SK-N-SH treated with all-trans-retinoic acid at 6 μM for 48 hours (cell line): ENCODE data around the gene ARHGAP45.

Experiments
- ATAC-seq: fragments of 200-7000 bp; cut with Tn5 transposase; 3 replicates; pipeline ENCODE4 v1.9.1; 2020; ENCODE audit warnings: mild to moderate bottlenecking, moderate library complexity
- ARNTL ChIP-seq: fragments of 450-650 bp; formaldehyde crosslinking; IDR thresholded peaks from 2 replicates; pipeline ENCODE4 v1.5.0; 2020; ENCODE audit warnings: low read depth, mild to moderate bottlenecking, moderate library complexity, borderline replicate concordance
- BACH2 ChIP-seq: fragments of 250-450 bp; sonication (Bioruptor Pico); IDR thresholded peaks from 2 replicates; pipeline ENCODE4 v1.9.0; 2021; ENCODE audit warnings: mild to moderate bottlenecking, borderline replicate concordance
- CREB5 ChIP-seq: fragments of 250-450 bp; sonication (Bioruptor Pico); IDR thresholded peaks from 2 replicates; pipeline ENCODE4 v1.5.1; 2020; ENCODE audit warnings: low read depth, mild to moderate bottlenecking, moderate library complexity
- CSDC2 ChIP-seq: fragments of 250-450 bp; sonication (Bioruptor Pico); IDR thresholded peaks from 2 replicates; pipeline ENCODE4 v1.5.0; 2020; ENCODE audit warnings: mild to moderate bottlenecking, moderate library complexity
- ESRRG ChIP-seq: fragments of 250-450 bp; sonication (Bioruptor Pico); IDR thresholded peaks from 2 replicates; pipeline ENCODE4 v1.6.1; 2021; ENCODE audit warnings: mild to moderate bottlenecking
- GLIS3 ChIP-seq: fragments of 250-450 bp; sonication (Bioruptor Pico); IDR thresholded peaks from 2 replicates; pipeline ENCODE4 v1.5.0; 2020; ENCODE audit warnings: mild to moderate bottlenecking, moderate library complexity
- OSR1 ChIP-seq: fragments of 250-450 bp; sonication (Bioruptor Pico); IDR thresholded peaks from 2 replicates; pipeline ENCODE4 v1.8.0; 2022; ENCODE audit warnings: moderate library complexity, mild to moderate bottlenecking, inconsistent platforms
- PATZ1 ChIP-seq: fragments of 250-450 bp; sonication (Bioruptor Pico); IDR thresholded peaks from 2 replicates; pipeline ENCODE4 v1.8.0; 2020; ENCODE audit warnings: mild to moderate bottlenecking, moderate library complexity, borderline replicate concordance
- PPARA ChIP-seq: fragments of 250-450 bp; sonication (Bioruptor Pico); IDR thresholded peaks from 2 replicates; pipeline ENCODE4 v1.5.0; 2020; ENCODE audit warnings: mild to moderate bottlenecking, borderline replicate concordance
- RARB ChIP-seq: fragments of 250-450 bp; sonication (Bioruptor Pico); IDR thresholded peaks from 2 replicates; pipeline ENCODE4 v1.8.0; 2021; ENCODE audit warnings: mild to moderate bottlenecking, moderate library complexity
- SNAI2 ChIP-seq: fragments of 250-450 bp; sonication (Bioruptor Pico); IDR thresholded peaks from 2 replicates; pipeline ENCODE4 v1.5.0; 2020; ENCODE audit warnings: mild to moderate bottlenecking, moderate library complexity
- TCF4 ChIP-seq: fragments of 250-450 bp; sonication (Bioruptor Pico); IDR thresholded peaks from 2 replicates; pipeline ENCODE4 v1.8.0; 2021; ENCODE audit warnings: mild to moderate bottlenecking, moderate library complexity, borderline replicate concordance
- TOX ChIP-seq: fragments of 250-450 bp; sonication (Bioruptor Pico); IDR thresholded peaks from 2 replicates; pipeline ENCODE4 v1.8.0; 2021; ENCODE audit warnings: mild to moderate bottlenecking, moderate library complexity, borderline replicate concordance
- TSHZ2 ChIP-seq: fragments of 250-450 bp; sonication (Bioruptor Pico); IDR thresholded peaks from 2 replicates; pipeline ENCODE4 v1.5.0; 2020; ENCODE audit warnings: mild to moderate bottlenecking, moderate library complexity
- ZC3H10 ChIP-seq: fragments of 250-450 bp; sonication (Bioruptor Pico); IDR thresholded peaks from 2 replicates; pipeline ENCODE4 v1.5.1; 2021; ENCODE audit warnings: mild to moderate bottlenecking, moderate library complexity
- ZFP3 ChIP-seq: fragments of 250-450 bp; sonication (Bioruptor Pico); IDR thresholded peaks from 2 replicates; pipeline ENCODE4 v1.5.0; 2020; ENCODE audit warnings: mild to moderate bottlenecking, moderate library complexity
- ZFP30 ChIP-seq: fragments of 450-650 bp; formaldehyde crosslinking; IDR thresholded peaks from 2 replicates; pipeline ENCODE4 v1.5.0; 2022; ENCODE audit warnings: mild to moderate bottlenecking, moderate library complexity
- ZNF565 ChIP-seq: fragments of 450-650 bp; formaldehyde crosslinking; conservative IDR thresholded peaks from 2 replicates; pipeline ENCODE4 v1.5.0; 2020; ENCODE audit warnings: low read depth, mild to moderate bottlenecking, moderate library complexity
- ZNF70 ChIP-seq: fragments of 450-650 bp; formaldehyde crosslinking; IDR thresholded peaks from 2 replicates; pipeline ENCODE4 v1.5.0; 2020; ENCODE audit warnings: mild to moderate bottlenecking, moderate library complexity
- ZNF8 ChIP-seq: fragments of 450-650 bp; formaldehyde crosslinking; IDR thresholded peaks from 2 replicates; pipeline ENCODE4 v1.5.0; 2020; ENCODE audit warnings: mild to moderate bottlenecking, moderate library complexity
- TF ChIP-seq, protein P1 (sequence below): fragments of 250-450 bp; sonication (Bioruptor Pico); IDR thresholded peaks from 2 replicates; pipeline ENCODE4 v1.5.1; 2021; ENCODE audit warnings: mild to moderate bottlenecking, moderate library complexity

The ARHGAP45 gene

DNA sequence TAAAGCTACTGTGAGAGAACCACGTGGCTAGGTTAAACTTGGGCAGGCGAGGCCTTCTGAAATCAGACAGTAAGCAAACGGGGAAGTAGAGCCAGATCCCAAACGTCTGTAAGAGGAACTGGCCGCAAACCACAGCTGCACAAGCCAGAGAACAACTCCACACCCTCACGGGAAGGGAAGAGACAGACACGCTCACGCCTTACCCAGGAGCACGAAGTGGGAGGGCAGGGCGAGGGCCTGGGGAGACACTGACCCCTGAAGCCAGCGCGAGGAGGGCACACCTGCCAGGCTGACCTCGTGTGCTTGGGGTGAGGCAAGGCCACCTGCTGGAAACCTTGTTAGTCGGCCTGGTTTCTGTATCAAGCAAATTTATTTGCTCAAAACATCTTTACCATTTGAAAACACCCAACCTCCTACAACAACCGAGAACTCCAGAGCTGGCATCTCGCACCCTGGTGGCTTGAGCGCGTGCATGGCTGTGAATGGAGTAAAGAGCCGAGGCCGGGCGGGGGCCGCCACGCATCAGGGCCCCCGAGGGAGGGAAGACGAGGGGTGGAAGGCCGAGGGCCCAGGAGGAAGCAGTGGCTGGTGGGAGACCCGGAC lies 20.9 kb downstream of the ARHGAP45 start:
- no peak for TF ChIP-seq CSDC2 (CRISPR knock-in tag)
- TF ChIP-seq GLIS3 (CRISPR knock-in tag) = no peak
- TF ChIP-seq, protein P1, sequence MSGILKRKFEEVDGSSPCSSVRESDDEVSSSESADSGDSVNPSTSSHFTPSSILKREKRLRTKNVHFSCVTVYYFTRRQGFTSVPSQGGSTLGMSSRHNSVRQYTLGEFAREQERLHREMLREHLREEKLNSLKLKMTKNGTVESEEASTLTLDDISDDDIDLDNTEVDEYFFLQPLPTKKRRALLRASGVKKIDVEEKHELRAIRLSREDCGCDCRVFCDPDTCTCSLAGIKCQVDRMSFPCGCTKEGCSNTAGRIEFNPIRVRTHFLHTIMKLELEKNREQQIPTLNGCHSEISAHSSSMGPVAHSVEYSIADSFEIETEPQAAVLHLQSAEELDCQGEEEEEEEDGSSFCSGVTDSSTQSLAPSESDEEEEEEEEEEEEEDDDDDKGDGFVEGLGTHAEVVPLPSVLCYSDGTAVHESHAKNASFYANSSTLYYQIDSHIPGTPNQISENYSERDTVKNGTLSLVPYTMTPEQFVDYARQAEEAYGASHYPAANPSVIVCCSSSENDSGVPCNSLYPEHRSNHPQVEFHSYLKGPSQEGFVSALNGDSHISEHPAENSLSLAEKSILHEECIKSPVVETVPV (CRISPR knock-in tag) = no peak
- no peak for TF ChIP-seq RARB (CRISPR knock-in tag)
- no peak for TF ChIP-seq ZNF565
- TF ChIP-seq TSHZ2 (CRISPR knock-in tag) = no peak
- no peak for TF ChIP-seq ESRRG (CRISPR knock-in tag)
- TF ChIP-seq PPARA = no peak
- no peak for TF ChIP-seq ZC3H10
- no peak for TF ChIP-seq OSR1 (CRISPR knock-in tag)
- TF ChIP-seq TOX = no peak
- TF ChIP-seq SNAI2 (CRISPR knock-in tag) = no peak
- no peak for TF ChIP-seq ARNTL
- TF ChIP-seq ZFP3 (CRISPR knock-in tag) = no peak
- no peak for TF ChIP-seq BACH2
- no peak for ATAC-seq

GRCh38 chr19:1088416-1089010 lies 21.5 kb downstream of the ARHGAP45 start:
- TF ChIP-seq GLIS3 (CRISPR knock-in tag) = no peak
- no peak for TF ChIP-seq CREB5 (CRISPR knock-in tag)
- TF ChIP-seq ARNTL = no peak
- TF ChIP-seq OSR1 (CRISPR knock-in tag) = no peak
- no peak for TF ChIP-seq CSDC2 (CRISPR knock-in tag)
- TF ChIP-seq ZNF8 = no peak
- no peak for TF ChIP-seq ZNF70
- no peak for TF ChIP-seq BACH2
- no peak for TF ChIP-seq ZFP30 (CRISPR knock-in tag)
- no peak for ATAC-seq

DNA sequence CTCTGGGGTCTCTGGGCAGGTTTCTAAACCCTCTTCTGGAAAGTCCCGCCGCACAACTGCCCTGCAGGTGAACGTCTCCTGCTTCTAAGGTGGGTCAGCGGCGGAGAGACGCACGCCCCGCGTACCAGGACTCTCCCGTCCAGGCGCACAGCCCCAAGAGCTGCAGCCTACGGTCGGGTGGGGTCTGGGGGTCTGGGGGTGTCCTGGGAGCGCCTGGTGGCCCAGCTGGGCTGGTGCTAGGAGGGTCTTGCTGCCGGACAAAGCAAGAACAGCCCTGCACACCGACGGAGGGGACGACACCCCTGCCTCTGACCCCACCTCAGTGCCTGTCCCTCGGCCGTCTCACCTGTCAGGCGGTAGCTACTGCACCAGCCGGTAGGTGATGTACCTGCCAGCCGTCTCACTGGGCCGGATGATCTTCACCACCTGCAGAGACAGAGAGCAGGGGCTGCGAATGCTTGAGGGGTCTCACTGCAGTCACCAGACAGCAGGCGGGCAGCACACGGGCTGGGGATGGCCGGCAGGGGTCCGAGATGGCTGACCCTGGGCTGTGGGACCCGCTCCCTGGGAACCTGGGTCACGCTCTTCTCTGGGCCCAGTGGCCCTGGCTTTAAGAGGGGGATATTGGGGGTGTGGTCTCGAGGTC lies 22.3 kb downstream of the ARHGAP45 start:
- no peak for ATAC-seq
- no peak for TF ChIP-seq OSR1 (CRISPR knock-in tag)
- no peak for TF ChIP-seq TOX
- no peak for TF ChIP-seq TCF4 (CRISPR knock-in tag)
- TF ChIP-seq ESRRG (CRISPR knock-in tag) = no peak
- TF ChIP-seq, protein P1 (CRISPR knock-in tag) = no peak
- TF ChIP-seq PATZ1 (CRISPR knock-in tag) = no peak
- TF ChIP-seq SNAI2 (CRISPR knock-in tag) = no peak
- no peak for TF ChIP-seq CSDC2 (CRISPR knock-in tag)
- no peak for TF ChIP-seq ZFP3 (CRISPR knock-in tag)
- no peak for TF ChIP-seq TSHZ2 (CRISPR knock-in tag)
- no peak for TF ChIP-seq GLIS3 (CRISPR knock-in tag)
- TF ChIP-seq ZNF8 = no peak
- no peak for TF ChIP-seq ARNTL
- TF ChIP-seq CREB5 (CRISPR knock-in tag) = no peak
